ENCODE data around the gene GLT1D1. TPM values are rescaled to one million over a fixed set of nuclear protein-coding genes. Genes with fewer than 3 reads are reported as not detected.

The GLT1D1 gene
- total and polyA plus RNA-seq, 2 of the 8 experiments (the other 6 are each of a cell fraction or from before 2014, with no cell fraction given), result 1.5 to 3.6 TPM

- TF ChIP-seq CHD7 (IDR thresholded peaks at IDR 0.05; ENCODE audit: insufficient replicate concordance, low read length), result no peak
Measured at GRCh38 chr12:128840862-128841468, 12.3 kb upstream of the GLT1D1 start (continued).

All from H1 (cell line).